GM12878 (cell line): ENCODE data around the gene KIF12. TPM values are rescaled to one million over a fixed set of nuclear protein-coding genes. Genes with fewer than 3 reads are reported as not detected.

Experiments used
- ATAC-seq: fragments of 200-7000 bp; cut with Tn5 transposase; 3 replicates; pipeline ENCODE4 v1.9.1; 2020; ENCODE audit warnings: mild to moderate bottlenecking, moderate library complexity
- BruUV-seq: library from RNA; stranded (reverse); fragments of 400-500 nt; replicated peaks from 2 replicates; lab custom pipeline; 2021; lab: Mats Ljungman, UMichigan
- CTCF ChIA-PET: fragments of 300-600 bp; sonication (Branson Sonifier 250); formaldehyde crosslinking; extraction: SDS; loops from one replicate; lab custom pipeline; 2021; ENCODE audit warnings: inconsistent platforms; lab: Yijun Ruan, JAX
- POLR2A ChIA-PET: fragments of 350-600 bp; formaldehyde crosslinking; extraction: SDS; loops from one replicate; lab custom pipeline; 2021; ENCODE audit warnings: inconsistent platforms; lab: Charles Lee
- RAD21 ChIA-PET: fragments of 300-600 bp; sonication (Branson Sonifier 250); formaldehyde crosslinking; loops from one replicate; lab custom pipeline; 2023; ENCODE audit warnings: antibody characterized with exemption; ENCODE audit not compliant: unreplicated experiment; lab: Charles Lee
- SMC1A ChIA-PET: fragments of 300-600 bp; sonication (Branson Sonifier 250); formaldehyde crosslinking; loops from one replicate; lab custom pipeline; 2023; ENCODE audit not compliant: unreplicated experiment, uncharacterized antibody; lab: Charles Lee
- DNase-seq: peaks from one replicate; pipeline ENCODE4 v3.0.0-alpha.2; 2011; ENCODE audit warnings: low read depth, low spot score
- FAIRE-seq: peaks from 3 replicates; lab custom pipeline; 2011; peaks lifted over from hg19 to GRCh38; lab: Jason Lieb, UNC
- H2AFZ ChIP-seq: 2 replicates; pipeline ENCODE4 v1.6.0; 2011; ENCODE audit warnings: low read depth, low read length, control low read depth; ENCODE audit not compliant: control insufficient read depth
- H3K27ac ChIP-seq: 2 replicates; pipeline ENCODE4 v1.5.1; 2011; ENCODE audit warnings: control low read depth; ENCODE audit not compliant: control insufficient read depth, insufficient read depth
- H3K27me3 ChIP-seq, 2 experiments: replicated peaks in 1 of 2; 2 replicates each; pipeline versions ENCODE4 v1.6.0 to v1.6.1; 2011; ENCODE audit warnings: low read length in 1 of 2; ENCODE audit not compliant: control insufficient read depth in 2 of 2, insufficient read depth in 2 of 2
- H3K36me3 ChIP-seq, 2 experiments: 2 replicates each; pipeline ENCODE4 v1.5.1; 2011; ENCODE audit warnings: low read length in 1 of 2; ENCODE audit not compliant: control insufficient read depth in 2 of 2, insufficient read depth in 2 of 2
- H3K4me1 ChIP-seq: 2 replicates; pipeline ENCODE4 v1.6.1; 2011; ENCODE audit warnings: mild to moderate bottlenecking, low read length, moderate library complexity, mixed read lengths; ENCODE audit not compliant: control insufficient read depth, insufficient read depth
- H3K4me2 ChIP-seq: 2 replicates; pipeline ENCODE4 v1.6.0; 2011; ENCODE audit warnings: control low read depth; ENCODE audit not compliant: control insufficient read depth, insufficient read depth
- H3K4me3 ChIP-seq: fragments of 200-600 bp; sonication (generic); 2 replicates; pipeline ENCODE4 v1.5.1; 2016
- H3K79me2 ChIP-seq: 2 replicates; pipeline ENCODE4 v1.6.0; 2011; ENCODE audit warnings: low read length; ENCODE audit not compliant: control insufficient read depth, insufficient read depth
- H3K9ac ChIP-seq: 2 replicates; pipeline ENCODE4 v1.8.0; 2011; ENCODE audit warnings: low read length, control low read depth, mixed read lengths; ENCODE audit not compliant: control insufficient read depth, insufficient read depth
- H3K9me3 ChIP-seq: replicated peaks from 3 replicates; pipeline ENCODE4 v1.5.1; 2011; ENCODE audit warnings: mild to moderate bottlenecking, low read length; ENCODE audit not compliant: control insufficient read depth, insufficient read depth
- H4K20me1 ChIP-seq: 2 replicates; pipeline ENCODE4 v1.6.0; 2011; ENCODE audit not compliant: control insufficient read depth, insufficient read depth
- ATF2 ChIP-seq: IDR thresholded peaks from 2 replicates; pipeline ENCODE4 v1.6.1; 2012; ENCODE audit warnings: low read length, inconsistent platforms
- BACH1 ChIP-seq: fragments of 450-650 bp; IDR thresholded peaks from 2 replicates; pipeline ENCODE4 v1.6.1; 2017; ENCODE audit warnings: mild to moderate bottlenecking, borderline replicate concordance
- BMI1 ChIP-seq: fragments of 450-650 bp; IDR thresholded peaks from 2 replicates; pipeline ENCODE4 v1.6.1; 2016; ENCODE audit warnings: mild to moderate bottlenecking, moderate library complexity, borderline replicate concordance
- IKZF1 ChIP-seq: fragments of 450-650 bp; conservative IDR thresholded peaks from 2 replicates; pipeline ENCODE4 v1.6.1; 2017; ENCODE audit warnings: antibody characterized with exemption, mild to moderate bottlenecking
- NBN ChIP-seq: fragments of 450-650 bp; IDR thresholded peaks from 2 replicates; pipeline ENCODE4 v1.6.1; 2016
- RAD21 ChIP-seq: IDR thresholded peaks from 2 replicates; pipeline ENCODE4 v1.6.1; 2011; ENCODE audit warnings: mild to moderate bottlenecking, low read depth, low read length, moderate library complexity; ENCODE audit not compliant: insufficient read depth
- WRNIP1 ChIP-seq: IDR thresholded peaks from 2 replicates; pipeline ENCODE4 v1.6.1; 2011; ENCODE audit warnings: low read depth, low read length, improper control_type of control experiment, borderline replicate concordance
- ZNF274 ChIP-seq: IDR thresholded peaks from one replicate; pipeline ENCODE4 v1.8.0; 2011; ENCODE audit not compliant: insufficient read length, insufficient read depth
- ZSCAN29 ChIP-seq: fragments of 450-650 bp; IDR thresholded peaks from 2 replicates; pipeline ENCODE4 v1.6.1; 2017; ENCODE audit warnings: mild to moderate bottlenecking, moderate library complexity
- WGBS: methylation state at CpG from one replicate; pipeline ENCODE4 v1.1.6; 2016; ENCODE audit warnings: low lambda C conversion rate; ENCODE audit not compliant: insufficient replicate concordance, insufficient coverage; ENCODE audit errors: missing lambda C conversion rate; 5-methylcytosine and 5-hydroxymethylcytosine counted together
- in situ Hi-C: fragments of 300-500 bp; cut with MboI; formaldehyde crosslinking; loops from 9 replicates; pipeline ENCODE4 v1.14.3; 2018; ENCODE audit warnings: mixed read lengths
- intact Hi-C: fragments of 100-400 bp; cut with micrococcal nuclease; formaldehyde crosslinking; loops from one replicate; pipeline ENCODE4 v1.14.2; 2022; ENCODE audit not compliant: unreplicated experiment
- polyA plus RNA-seq, 11 experiments: library from polyadenylated mRNA; depleted of rRNA in 4 of 11; unstranded in 6 of 11; stranded (reverse) in 5 of 11; fragments of >200 nt; fragmentation: Nextera tagmentation in 4 of 11; fragmentation: Illumina TruSeq in 1 of 11; extraction: Ambion mirVana in 4 of 11; extraction: Trizol in 1 of 11; gene quantifications; 1 replicate in 1 of 11; 2 replicates in 10 of 11; pipeline versions ENCODE4 v1.2.1 to v1.2.3, GENCODE V29; 2011 to 2016; ENCODE audit warnings: inconsistent platforms in 2 of 11, missing spikeins in 2 of 11, low read depth in 1 of 11
- total RNA-seq, 4 experiments: library from RNA; depleted of rRNA in 3 of 4; stranded (reverse); fragments of >200 nt in 3 of 4; fragmentation: Illumina TruSeq in 1 of 4; extraction: Trizol in 1 of 4; gene quantifications; 2 replicates each; pipeline versions ENCODE4 v1.2.1 to v1.2.3, GENCODE V29; 2013 to 2021

KIF12 gene
- total and polyA plus RNA-seq, 10 of the 15 experiments (the other 5 are each of a cell fraction or from before 2014, with no cell fraction given), result not detected

- FAIRE-seq (no peak), DNase-seq (no peak), ATAC-seq (no peak)
- Histone ChIP-seq H3K27me3 (peaks cover 0 to 2% of the 10 kb centered on the region in 2 experiments; a peak in 2 of 4 replicates), H3K36me3 (no peaks in the 10 kb centered on the region), H3K4me2 (no peak overlapping the region), H3K4me3 (no peak overlapping the region), H3K79me2 (no peaks in the 10 kb centered on the region), H3K4me1 (no peaks in the 10 kb centered on the region), H2AFZ (no peak overlapping the region), H4K20me1 (no peaks in the 10 kb centered on the region), H3K9me3 (no peaks in the 10 kb centered on the region), H3K27ac (no peak overlapping the region), H3K9ac (no peak overlapping the region)
- in situ Hi-C loops (no loop called here), intact Hi-C loops (no loop called here)
- CTCF ChIA-PET, result interaction anchor here (1.4 to 4.1 kb wide), 2 partner anchors 15 to 150 kb away, joined by 5 to 19 read pairs; partner anchors contain the start of gene COL27A1
- SMC1A ChIA-PET, result no interaction called here
- TF ChIP-seq BMI1 (no peak), IKZF1 (no peak), WRNIP1 (no peak), RAD21 (no peak), ATF2 (no peak), ZSCAN29 (no peak), ZNF274 (no peak), BACH1 (no peak), NBN (no peak)
- BruUV-seq, result no TSS peak
- POLR2A ChIA-PET, result no interaction called here
- WGBS, result 47% methylated on average over 2 of the region's 2 CpGs
- RAD21 ChIA-PET, result no interaction called here
These were observed 41.3 kb upstream of the KIF12 start for GRCh38 chr9:114140401-114140800.
